ENCODE data around the gene VPS35L.

VPS35L gene

DNA sequence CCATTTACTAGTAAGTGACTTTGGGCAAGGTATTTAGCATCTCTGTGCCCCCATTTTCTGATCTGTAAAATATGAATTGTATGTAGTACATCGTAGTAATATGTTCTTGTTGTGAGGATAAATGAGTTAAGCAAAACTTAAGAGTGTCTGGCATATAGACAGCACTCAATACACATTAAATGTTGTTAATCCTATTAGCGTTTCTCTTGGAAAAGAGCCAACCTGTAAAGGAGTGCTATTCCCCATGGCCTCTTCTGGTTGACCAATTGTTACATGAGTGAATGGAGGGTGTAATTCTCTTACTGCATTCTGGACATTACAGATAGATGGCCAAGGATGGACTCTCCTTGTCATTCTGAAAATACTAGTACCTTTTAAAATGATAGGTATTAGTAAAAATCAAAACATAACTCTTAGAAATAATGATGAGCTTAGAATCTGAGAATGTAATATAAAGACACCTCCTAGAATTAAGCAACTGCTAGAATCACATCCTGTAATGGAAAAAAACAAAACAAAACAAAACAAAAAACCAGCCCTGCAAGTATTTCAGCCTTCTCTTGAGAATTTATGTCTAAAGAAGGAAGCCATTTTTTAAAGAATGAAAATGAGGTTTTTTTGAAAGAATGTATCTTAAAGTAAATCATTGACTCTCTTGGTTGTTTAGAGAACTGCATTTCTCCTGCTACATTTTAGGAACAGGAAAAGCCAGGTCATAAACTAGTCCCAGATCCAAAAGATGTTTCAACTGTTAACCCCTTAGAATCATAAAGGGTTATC is 193.1 kb downstream of the VPS35L start:
- DNase-seq (ENCODE audit: low read depth in 2 of 2) = no peak

DNA sequence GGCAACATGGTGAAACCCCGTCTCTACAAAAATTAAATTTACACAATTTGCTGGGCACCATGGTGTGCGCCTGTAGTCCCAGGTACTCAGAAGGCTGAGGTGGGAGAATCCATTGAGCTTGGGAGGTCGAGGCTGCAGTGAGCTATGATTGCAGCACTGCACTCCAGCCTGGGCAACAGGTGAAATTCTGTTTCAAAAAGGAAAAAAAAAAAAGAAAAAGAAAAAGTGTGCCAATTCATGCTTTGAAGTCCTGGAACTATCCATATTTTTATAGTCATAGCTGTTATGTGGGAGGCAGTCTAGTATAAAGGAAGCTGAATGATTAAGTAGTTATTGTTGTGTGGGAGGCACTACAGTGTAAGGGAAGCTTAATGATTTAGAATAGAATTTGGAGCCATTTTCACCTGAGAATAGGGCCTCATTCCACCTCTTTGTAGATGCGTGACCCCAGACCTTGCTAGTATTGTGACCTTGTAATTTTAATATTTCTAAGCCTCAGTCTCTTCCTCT is 194.1 kb downstream of the VPS35L start:
- DNase-seq (ENCODE audit: low read depth in 2 of 2) = no peak
